ENCODE data around the gene UAP1L1. TPM values are rescaled to one million over a fixed set of nuclear protein-coding genes. Genes with fewer than 3 reads are reported as not detected.

UAP1L1 gene
- total RNA-seq (2021; fragmentation: NEBNext Ultra II Directional; extraction: Animal tissue kit (Norgen Biotek cat#: 25700)) (5.4 and 5.5 TPM in 2 replicates), polyA plus RNA-seq (2011; rRNA removed) (2.0 and 3.5 TPM in 2 replicates), polyA minus RNA-seq (2011; rRNA and poly(A)+ RNA removed) (0.78 and 0.88 TPM in 2 replicates)
- polyA plus RNA-seq (2011; cell fraction: cytosol; rRNA removed): 1.9 TPM
- polyA plus RNA-seq (2011; cell fraction: nucleus; rRNA removed): 8.3 TPM
- polyA plus RNA-seq (2012, experiment 1 of 2): 2.1 to 3.6 TPM (median 2.8 TPM) in 4 replicates
- 2.6 TPM for polyA plus RNA-seq (2012, experiment 2 of 2)
- polyA plus RNA-seq (2013, experiment 1 of 2): 4.1 TPM
- polyA plus RNA-seq (2013, experiment 2 of 2): 3.7 TPM
- 0.66 TPM for polyA minus RNA-seq (2011; cell fraction: cytosol; rRNA and poly(A)+ RNA removed)
- polyA minus RNA-seq (2011; cell fraction: nucleus; rRNA and poly(A)+ RNA removed): 1.1 TPM
- long read RNA-seq, experiment 1, partial matches to known transcripts: 0 of 1 reads
- long read RNA-seq, experiment 1, other reads (novel, unspliced or antisense): 1 of 1 reads
- long read RNA-seq, experiment 2: 0 reads

GRCh38 chr9:137077010-137077747 lies at the start of gene UAP1L1:
Gene UAP1L1, plus strand, starts transcription at chr9:137077517. Its CDS starts 16 bp downstream, at chr9:137077533.
- Histone ChIP-seq H3K27ac (ENCODE audit: low read depth, low read length) (no peak within 1 kb of the TSS), H3K27me3 (replicated peaks in 1 of 4; ENCODE audit: control insufficient read depth in 3 of 4, extremely low read depth in 1 of 4, insufficient read depth in 3 of 4, low read length in 3 of 4) (peaks cover 20 to 50% (median 34%) of the 10 kb centered on the region in 4 experiments), H4K91ac (replicated peaks; ENCODE audit: insufficient read length, low read length) (no peak within 1 kb of the TSS), H2BK120ac (replicated peaks; ENCODE audit: low read depth, low read length) (no peak within 1 kb of the TSS), H3K36me3 (ENCODE audit: control insufficient read depth in 2 of 4, insufficient read depth in 4 of 4, low read length in 3 of 4) (no peaks in the 10 kb centered on the region; a peak in 1 of 8 replicates), H2BK20ac (ENCODE audit: low read length) (no peak within 1 kb of the TSS), H3K9me3 (ENCODE audit: insufficient read depth in 2 of 2, low read depth in 1 of 2, low read length in 1 of 2) (no peaks in the 10 kb centered on the region), H3K4me1 (replicated peaks in 1 of 4; ENCODE audit: control insufficient read depth in 3 of 4, insufficient read depth in 4 of 4, low read length in 3 of 4) (peaks cover 0 to 20% (median 12%) of the 10 kb centered on the region in 4 experiments; a peak in 6 of 7 replicates), H3K79me2 (ENCODE audit: control insufficient read depth in 1 of 2, insufficient read depth in 2 of 2, low read length in 2 of 2) (no peaks in the 10 kb centered on the region), H2AK5ac (ENCODE audit: low read depth, low read length) (no peak within 1 kb of the TSS), H4K20me1 (replicated peaks in 1 of 2; ENCODE audit: control insufficient read depth in 1 of 2, insufficient read depth in 2 of 2, low read length in 2 of 2) (peaks cover 0 to 7% of the 10 kb centered on the region in 2 experiments), H3K18ac (ENCODE audit: extremely low read depth, low read length) (peak within 1 kb of the TSS; percentile 48), H3K4me2 (ENCODE audit: insufficient read depth in 1 of 2, low read depth in 2 of 2, low read length in 2 of 2) (peak within 1 kb of the TSS; percentile 97 to 99), H3K23ac (ENCODE audit: insufficient read length) (no peak within 1 kb of the TSS), H2BK12ac (ENCODE audit: low read depth, low read length) (no peak within 1 kb of the TSS), H3K23me2 (ENCODE audit: low read depth, low read length) (peaks cover 13% of the 10 kb centered on the region; the same call in 1 of the 2 replicates), H3K56ac (replicated peaks; ENCODE audit: insufficient read length, low read depth, low read length) (no peak within 1 kb of the TSS), H3K79me1 (ENCODE audit: low read depth, low read length) (no peaks in the 10 kb centered on the region), H3K4ac (replicated peaks; ENCODE audit: insufficient read length, low read depth, low read length) (peak within 1 kb of the TSS; percentile 91), H4K8ac (ENCODE audit: extremely low read depth, insufficient read depth, low read length) (peak within 1 kb of the TSS; percentile 11; the same call in 1 of the 2 replicates), H2AFZ (ENCODE audit: low read length) (no peak within 1 kb of the TSS; the same call in 1 of the 2 replicates), H2BK5ac (ENCODE audit: low read depth, low read length) (no peak within 1 kb of the TSS), H3K4me3 (ENCODE audit: extremely low read depth in 1 of 4, insufficient read depth in 2 of 4, low read depth in 3 of 4, low read length in 4 of 4) (peak within 1 kb of the TSS; percentile 33 to 57 (median 42)), H3K14ac (ENCODE audit: insufficient read length) (no peak within 1 kb of the TSS), H3K9ac (replicated peaks in 1 of 4; ENCODE audit: extremely low read depth in 1 of 4, low read depth in 3 of 4, low read length in 3 of 4) (no peak within 1 kb of the TSS), H2BK15ac (ENCODE audit: low read length) (peak within 1 kb of the TSS; percentile 72; the same call in 1 of the 2 replicates), H4K5ac (ENCODE audit: insufficient read length, low read depth, low read length) (no peak within 1 kb of the TSS)
- no peak for TF ChIP-seq POLR2A (IDR thresholded peaks at IDR 0.05; ENCODE audit: control extremely low read depth in 1 of 2, low read depth in 2 of 2, low read length in 2 of 2)
- peak; percentile 38 for TF ChIP-seq KDM4A (IDR thresholded peaks at IDR 0.05; ENCODE audit: low read depth, low read length, severe bottlenecking)
- TF ChIP-seq MAX (IDR thresholded peaks at IDR 0.05): peak; percentile 12; the same call in 1 of the 2 replicates
- POLR2A ChIA-PET (ENCODE audit: partially characterized antibody): interaction anchor here (0.9 to 1.4 kb wide), 7 partner anchors 8 to 184 kb away, joined by 3 to 7 read pairs (median 4); partner anchors contain the start of genes MAN1B1 and SSNA1
- DNase-seq (ENCODE audit: low read depth in 1 of 2, low spot score in 2 of 2): peak in 1 of 2 experiments; percentile 78
- CTCF ChIA-PET (ENCODE audit: partially characterized antibody): interaction anchor here (1.3 to 4.6 kb wide), 5 partner anchors 9 to 48 kb away, joined by 4 to 27 read pairs (median 19); partner anchors contain the start of genes ABCA2 and NPDC1
- FAIRE-seq: no peak
- 6% methylated on average over 49 of the region's 87 CpGs; no CpG with 5 or more reads in 1 of the 2 experiments for WGBS, 2 experiments (ENCODE audit: extremely low coverage in 1 of 2, insufficient coverage in 1 of 2, insufficient read length in 1 of 2, insufficient replicate concordance in 2 of 2, low coverage in 1 of 2, low lambda C conversion rate in 2 of 2, missing lambda C conversion rate in 1 of 2)
